ENCODE data around the gene DLX5. TPM values are rescaled to one million over a fixed set of nuclear protein-coding genes. Genes with fewer than 3 reads are reported as not detected.

Gene DLX5
- total RNA-seq, 1 experiment from 2014 or later: not detected

DNA sequence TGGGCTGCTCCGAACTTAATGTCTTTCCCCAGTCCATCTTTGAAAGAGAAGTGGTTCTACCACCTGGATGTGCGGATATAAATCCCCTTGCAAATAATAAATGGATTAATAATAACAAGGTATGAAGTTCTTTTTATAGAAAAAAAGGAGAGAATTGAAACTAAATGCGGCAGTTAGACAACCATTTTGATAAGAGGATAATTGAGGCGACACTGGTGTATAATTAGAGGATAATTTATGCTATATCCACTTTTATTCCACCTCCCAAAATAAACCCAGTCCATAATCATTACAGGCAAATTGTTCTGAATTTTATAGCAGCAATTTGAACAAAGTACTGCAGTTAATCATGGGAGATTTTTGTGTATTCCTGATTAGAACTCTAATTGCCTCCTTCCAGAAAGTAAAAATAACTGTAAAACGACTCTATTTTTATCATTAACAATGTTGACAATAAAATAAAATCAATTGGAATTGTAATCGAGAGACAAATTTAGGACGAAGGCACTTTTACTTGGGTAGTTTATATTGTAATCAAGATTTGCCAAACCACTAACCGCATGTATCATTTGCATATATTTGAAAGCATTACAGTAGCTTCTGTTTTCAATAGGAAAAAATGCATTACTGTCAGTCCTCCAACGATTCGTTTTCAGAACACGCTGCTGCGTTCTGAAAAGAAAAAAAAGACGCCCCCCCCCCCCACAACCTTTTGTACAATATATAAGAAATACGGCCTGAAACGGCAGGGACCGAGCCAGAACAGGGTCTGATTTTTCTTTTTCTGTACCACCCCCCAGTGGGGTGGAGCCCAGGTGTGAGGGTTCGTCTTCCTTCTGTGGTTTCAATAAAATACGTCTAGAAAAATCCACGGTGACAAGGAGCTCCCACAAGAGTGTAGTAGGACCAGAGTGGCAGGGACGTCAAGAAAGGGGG is 20.1 kb downstream of the DLX5 start:
- Histone ChIP-seq H3K27ac (ENCODE audit: low read length) (no peak overlapping the region), H3K79me2 (ENCODE audit: low read length) (no peaks in the 10 kb centered on the region), H3K4me3 (ENCODE audit: low read length) (no peak overlapping the region), H3K27me3 (ENCODE audit: low read length) (no peaks in the 10 kb centered on the region), H3K9me3 (ENCODE audit: low read length) (no peaks in the 10 kb centered on the region), H2AFZ (ENCODE audit: low read length) (no peak overlapping the region), H3K9me2 (replicated peaks; ENCODE audit: insufficient read depth, low read length) (no peaks in the 10 kb centered on the region), H3K4me1 (ENCODE audit: low read length) (no peaks in the 10 kb centered on the region), H4K20me1 (ENCODE audit: insufficient read depth, low read depth, low read length) (no peaks in the 10 kb centered on the region), H3K4me2 (ENCODE audit: low read depth, low read length, poor library complexity, severe bottlenecking) (no peak overlapping the region), H3K9ac (ENCODE audit: low read length) (no peak overlapping the region), H3K36me3 (ENCODE audit: insufficient read depth, low read length) (no peaks in the 10 kb centered on the region)
- DNase-seq: no peak

DNA sequence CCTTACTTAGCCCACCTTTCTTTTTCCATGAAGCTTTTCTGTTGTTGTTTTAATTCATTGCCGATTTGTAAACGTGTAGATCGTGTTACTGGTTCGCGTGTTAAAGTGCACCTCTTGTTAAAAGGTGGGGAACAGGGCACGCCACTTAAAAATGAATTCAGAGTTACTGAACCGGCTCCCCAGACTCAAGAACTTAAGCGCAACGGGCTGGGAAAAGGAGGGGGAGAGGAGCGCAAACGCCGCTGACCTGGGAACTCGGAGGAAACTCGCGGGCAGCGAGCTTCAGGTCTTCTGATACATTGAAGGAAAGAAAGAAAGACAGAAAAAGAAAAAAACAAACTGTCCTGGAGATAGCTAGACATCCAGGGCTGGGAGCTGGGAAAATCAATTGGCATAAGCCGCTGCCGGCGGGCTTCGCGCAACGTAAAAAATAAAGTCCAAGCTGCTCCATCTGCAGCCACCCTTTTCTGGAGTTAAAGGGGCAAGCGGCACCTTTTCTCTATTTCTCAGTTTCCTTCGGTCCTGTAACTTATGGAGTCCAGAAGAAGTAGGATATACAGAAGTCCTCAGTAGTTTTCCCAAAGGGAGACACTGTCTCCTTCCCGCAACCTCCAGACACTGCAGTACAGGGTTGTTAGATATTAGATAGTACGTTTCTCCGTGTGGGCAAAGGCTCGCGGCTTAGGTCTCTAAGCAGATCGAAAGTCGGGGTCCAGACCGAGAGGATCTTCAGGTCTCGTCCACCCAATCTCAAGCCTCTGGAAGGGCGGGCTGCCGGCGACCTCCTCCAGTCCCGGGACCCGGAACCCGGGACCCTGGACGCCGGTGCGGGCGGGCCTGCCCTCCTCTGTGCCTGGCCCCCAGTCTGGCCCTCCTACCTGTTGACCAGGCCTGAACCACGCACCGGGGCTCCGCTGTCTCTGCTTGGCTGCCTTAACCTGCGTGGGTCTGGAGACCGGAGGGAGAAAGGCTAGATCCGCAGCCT is 21.1 kb downstream of the DLX5 start:
- no peaks in the 10 kb centered on the region for H3K27me3 ChIP-seq (ENCODE audit: low read length)
- no peak overlapping the region for H2AFZ ChIP-seq (ENCODE audit: low read length)
- no peak overlapping the region for H3K4me3 ChIP-seq (ENCODE audit: low read length)
- no peaks in the 10 kb centered on the region for H4K20me1 ChIP-seq (ENCODE audit: insufficient read depth, low read depth, low read length)
- H3K4me1 ChIP-seq (ENCODE audit: low read length): no peaks in the 10 kb centered on the region
- DNase-seq: no peak
- no peak overlapping the region for H3K27ac ChIP-seq (ENCODE audit: low read length)
- H3K36me3 ChIP-seq (ENCODE audit: insufficient read depth, low read length): no peaks in the 10 kb centered on the region
- no peak overlapping the region for H3K4me2 ChIP-seq (ENCODE audit: low read depth, low read length, poor library complexity, severe bottlenecking)
- H3K79me2 ChIP-seq (ENCODE audit: low read length): no peaks in the 10 kb centered on the region
- H3K9me3 ChIP-seq (ENCODE audit: low read length): no peaks in the 10 kb centered on the region
- H3K9me2 ChIP-seq (replicated peaks; ENCODE audit: insufficient read depth, low read length): no peaks in the 10 kb centered on the region
- H3K9ac ChIP-seq (ENCODE audit: low read length): no peak overlapping the region

DNA sequence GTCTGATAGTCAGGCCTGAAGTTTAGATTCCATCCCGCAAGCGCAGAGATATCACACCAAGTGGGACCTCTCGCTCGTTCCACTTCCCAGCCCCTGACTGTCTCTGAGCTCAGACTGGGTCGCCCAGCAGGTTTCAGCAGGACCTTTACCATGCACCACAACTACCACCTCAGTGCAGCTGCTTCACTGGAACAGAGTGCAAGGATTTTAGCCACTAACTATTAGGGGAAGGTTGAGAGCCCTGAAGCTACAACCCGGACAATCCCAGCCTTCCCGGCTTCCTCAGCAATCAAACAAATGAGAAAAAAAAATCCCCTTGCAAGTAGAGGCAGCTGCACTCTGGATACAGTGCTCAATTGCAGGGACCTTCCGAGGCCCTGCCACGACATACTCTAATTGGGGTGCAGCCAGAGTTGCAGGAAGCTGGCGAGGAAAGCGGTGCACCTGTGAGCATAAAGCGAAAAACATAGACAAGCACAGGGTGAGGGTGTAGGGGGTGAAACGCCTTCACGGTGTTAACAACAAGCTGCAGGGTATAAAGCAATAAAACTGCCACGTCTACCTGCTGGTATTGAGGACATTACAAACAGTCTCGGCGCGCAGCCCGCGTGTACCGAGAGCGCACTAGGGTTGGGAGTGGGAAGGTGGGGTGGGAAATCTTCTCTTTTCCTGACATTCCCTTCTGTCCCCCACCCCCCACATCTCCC is 21.9 kb downstream of the DLX5 start:
- Histone ChIP-seq H3K4me2 (ENCODE audit: low read depth, low read length, poor library complexity, severe bottlenecking) (no peak overlapping the region), H3K27me3 (ENCODE audit: low read length) (no peaks in the 10 kb centered on the region), H3K27ac (ENCODE audit: low read length) (no peak overlapping the region), H3K4me3 (ENCODE audit: low read length) (no peak overlapping the region), H3K79me2 (ENCODE audit: low read length) (no peaks in the 10 kb centered on the region), H4K20me1 (ENCODE audit: insufficient read depth, low read depth, low read length) (no peaks in the 10 kb centered on the region), H3K36me3 (ENCODE audit: insufficient read depth, low read length) (no peaks in the 10 kb centered on the region), H3K9ac (ENCODE audit: low read length) (no peak overlapping the region), H3K9me3 (ENCODE audit: low read length) (no peaks in the 10 kb centered on the region), H3K4me1 (ENCODE audit: low read length) (no peaks in the 10 kb centered on the region), H3K9me2 (replicated peaks; ENCODE audit: insufficient read depth, low read length) (no peaks in the 10 kb centered on the region), H2AFZ (ENCODE audit: low read length) (no peak overlapping the region)
- no peak for DNase-seq

DNA sequence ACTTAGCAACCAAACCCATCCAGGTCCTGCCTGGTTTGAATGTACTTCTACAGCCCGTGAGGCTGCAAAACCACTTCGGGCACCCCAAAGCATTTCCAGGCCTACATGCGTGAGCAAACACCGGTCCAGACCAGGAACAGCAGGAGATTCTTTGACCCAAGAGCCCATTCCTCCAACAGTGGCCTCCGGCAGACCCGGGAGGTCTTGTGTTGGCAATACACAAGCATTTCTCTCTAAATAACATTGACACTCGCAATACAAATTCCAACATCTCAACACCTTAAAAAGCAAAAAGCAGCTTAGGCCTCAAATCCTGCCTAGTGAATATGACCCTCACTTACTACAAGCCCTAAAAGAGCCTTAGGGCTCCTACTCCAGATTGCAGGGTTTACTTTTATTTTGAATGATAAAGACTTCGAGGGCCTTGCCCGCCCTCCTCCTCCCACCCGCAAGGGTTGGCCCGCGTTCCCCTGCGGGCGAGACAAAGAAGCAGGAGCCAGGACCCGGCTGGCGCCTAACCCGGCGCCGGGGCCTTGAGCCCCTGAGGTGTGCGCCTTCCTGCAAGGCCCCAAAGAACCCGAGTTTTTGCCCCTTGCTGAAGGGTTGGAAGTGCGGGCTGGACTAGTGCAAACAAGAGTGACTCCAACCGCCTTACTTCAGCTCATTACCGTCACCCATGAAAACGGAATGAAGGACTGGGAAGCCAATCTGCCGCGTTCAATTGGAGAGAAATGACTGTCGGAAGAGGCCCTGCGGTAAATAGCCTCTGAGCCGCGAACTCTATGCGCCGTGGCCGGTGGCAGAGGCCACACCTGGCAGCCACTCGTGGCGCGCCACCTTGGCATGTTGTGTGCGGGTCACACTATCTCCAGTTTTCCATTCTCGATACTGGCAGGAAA is 22.7 kb downstream of the DLX5 start:
- Histone ChIP-seq H3K4me2 (ENCODE audit: low read depth, low read length, poor library complexity, severe bottlenecking) (no peak overlapping the region), H3K79me2 (ENCODE audit: low read length) (no peaks in the 10 kb centered on the region), H3K27me3 (ENCODE audit: low read length) (no peaks in the 10 kb centered on the region), H3K9me2 (replicated peaks; ENCODE audit: insufficient read depth, low read length) (no peaks in the 10 kb centered on the region), H3K9me3 (ENCODE audit: low read length) (no peaks in the 10 kb centered on the region), H3K4me1 (ENCODE audit: low read length) (no peaks in the 10 kb centered on the region), H4K20me1 (ENCODE audit: insufficient read depth, low read depth, low read length) (no peaks in the 10 kb centered on the region), H3K9ac (ENCODE audit: low read length) (no peak overlapping the region), H2AFZ (ENCODE audit: low read length) (no peak overlapping the region), H3K4me3 (ENCODE audit: low read length) (no peak overlapping the region), H3K27ac (ENCODE audit: low read length) (no peak overlapping the region), H3K36me3 (ENCODE audit: insufficient read depth, low read length) (no peaks in the 10 kb centered on the region)
- no peak for DNase-seq

DNA sequence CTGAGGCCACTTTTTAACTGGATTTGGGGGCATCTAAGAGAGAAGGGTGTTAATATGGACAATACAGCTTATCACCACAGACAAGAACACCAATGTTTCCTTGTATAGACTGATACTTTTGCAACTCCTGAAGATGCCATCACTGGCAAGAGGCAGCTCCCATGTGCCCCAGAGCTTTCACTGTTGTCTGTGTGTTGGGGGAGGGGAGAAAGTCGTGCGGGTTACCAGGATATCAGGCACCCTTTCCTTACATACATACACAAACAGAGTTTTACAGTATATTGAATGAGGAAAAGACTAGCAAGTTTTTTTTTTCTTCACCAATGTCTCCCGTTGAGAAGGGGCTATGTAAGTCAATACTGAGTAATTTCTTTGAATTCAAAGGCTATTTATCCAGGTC is 23.4 kb downstream of the DLX5 start:
- Histone ChIP-seq H3K79me2 (ENCODE audit: low read length) (no peaks in the 10 kb centered on the region), H3K36me3 (ENCODE audit: insufficient read depth, low read length) (no peaks in the 10 kb centered on the region), H3K9me3 (ENCODE audit: low read length) (no peaks in the 10 kb centered on the region), H3K27me3 (ENCODE audit: low read length) (no peaks in the 10 kb centered on the region), H3K9me2 (replicated peaks; ENCODE audit: insufficient read depth, low read length) (no peaks in the 10 kb centered on the region), H3K27ac (ENCODE audit: low read length) (no peak overlapping the region), H3K4me1 (ENCODE audit: low read length) (no peaks in the 10 kb centered on the region), H4K20me1 (ENCODE audit: insufficient read depth, low read depth, low read length) (no peaks in the 10 kb centered on the region), H3K4me3 (ENCODE audit: low read length) (no peak overlapping the region), H2AFZ (ENCODE audit: low read length) (no peak overlapping the region), H3K9ac (ENCODE audit: low read length) (no peak overlapping the region), H3K4me2 (ENCODE audit: low read depth, low read length, poor library complexity, severe bottlenecking) (no peak overlapping the region)
- DNase-seq: no peak

DNA sequence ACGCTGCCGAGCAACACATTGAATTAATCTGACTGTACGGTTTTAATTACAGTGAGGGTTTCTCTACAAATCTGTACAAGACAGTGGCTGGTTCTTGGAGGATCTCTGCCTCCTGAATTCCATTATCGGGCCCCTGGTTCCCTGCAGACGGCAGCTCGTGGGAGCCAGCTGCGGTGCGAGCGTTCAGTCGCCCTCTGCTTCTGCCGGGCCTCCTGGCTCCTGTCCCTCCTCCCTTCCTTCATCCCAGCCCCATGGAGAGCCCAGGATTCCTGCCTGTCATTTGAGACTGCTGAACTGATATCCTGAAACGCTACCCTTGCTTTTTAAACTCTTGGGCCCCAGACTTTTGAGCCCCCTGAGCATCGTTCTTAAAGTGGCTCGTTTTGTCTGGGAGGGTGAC is 25.9 kb downstream of the DLX5 start:
- no peaks in the 10 kb centered on the region for H3K9me3 ChIP-seq (ENCODE audit: low read length)
- no peak overlapping the region for H3K4me2 ChIP-seq (ENCODE audit: low read depth, low read length, poor library complexity, severe bottlenecking)
- H2AFZ ChIP-seq (ENCODE audit: low read length): no peak overlapping the region
- no peaks in the 10 kb centered on the region for H3K79me2 ChIP-seq (ENCODE audit: low read length)
- no peaks in the 10 kb centered on the region for H4K20me1 ChIP-seq (ENCODE audit: insufficient read depth, low read depth, low read length)
- no peaks in the 10 kb centered on the region for H3K4me1 ChIP-seq (ENCODE audit: low read length)
- no peak for DNase-seq
- no peak overlapping the region for H3K9ac ChIP-seq (ENCODE audit: low read length)
- no peaks in the 10 kb centered on the region for H3K36me3 ChIP-seq (ENCODE audit: insufficient read depth, low read length)
- no peaks in the 10 kb centered on the region for H3K27me3 ChIP-seq (ENCODE audit: low read length)
- no peak overlapping the region for H3K4me3 ChIP-seq (ENCODE audit: low read length)
- H3K27ac ChIP-seq (ENCODE audit: low read length): no peak overlapping the region
- no peaks in the 10 kb centered on the region for H3K9me2 ChIP-seq (replicated peaks; ENCODE audit: insufficient read depth, low read length)

DNA sequence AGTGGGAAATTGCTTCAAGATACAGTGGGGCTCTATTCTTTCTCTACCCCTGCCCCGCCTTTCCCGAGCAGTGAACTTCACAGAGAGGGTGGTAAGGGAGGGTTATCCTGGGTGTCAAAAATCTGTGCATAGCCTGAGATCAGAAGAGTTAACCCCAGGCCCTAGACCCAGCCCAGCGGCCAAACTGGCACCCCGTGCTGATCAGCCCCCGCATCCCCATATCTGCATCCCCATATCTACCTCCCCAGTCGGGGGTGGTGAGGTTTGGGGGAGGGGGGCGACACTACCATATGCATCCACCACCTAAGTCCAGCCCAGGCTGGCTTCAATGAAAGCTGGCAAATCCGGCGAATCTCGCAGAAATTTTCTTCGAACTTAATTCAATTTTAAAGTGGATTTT is 26.3 kb downstream of the DLX5 start:
- no peak for DNase-seq
- Histone ChIP-seq H3K4me3 (ENCODE audit: low read length) (no peak overlapping the region), H3K79me2 (ENCODE audit: low read length) (no peaks in the 10 kb centered on the region), H3K9ac (ENCODE audit: low read length) (no peak overlapping the region), H3K36me3 (ENCODE audit: insufficient read depth, low read length) (no peaks in the 10 kb centered on the region), H4K20me1 (ENCODE audit: insufficient read depth, low read depth, low read length) (no peaks in the 10 kb centered on the region), H3K9me2 (replicated peaks; ENCODE audit: insufficient read depth, low read length) (no peaks in the 10 kb centered on the region), H3K4me1 (ENCODE audit: low read length) (no peaks in the 10 kb centered on the region), H3K4me2 (ENCODE audit: low read depth, low read length, poor library complexity, severe bottlenecking) (no peak overlapping the region), H3K9me3 (ENCODE audit: low read length) (no peaks in the 10 kb centered on the region), H3K27ac (ENCODE audit: low read length) (no peak overlapping the region), H3K27me3 (ENCODE audit: low read length) (no peaks in the 10 kb centered on the region), H2AFZ (ENCODE audit: low read length) (no peak overlapping the region)

Data from Karpas-422 (cell line).